ENCODE results near the gene KCNJ15. TPM values are rescaled to one million over a fixed set of nuclear protein-coding genes. Genes with fewer than 3 reads are reported as not detected.
A peak's percentile ranks its signal among the peaks of the same experiment; 100 is the strongest.

KCNJ15 gene
- total and polyA plus RNA-seq, 11 donors: 0.07 to 1.8 (median 0.38) TPM

DNA sequence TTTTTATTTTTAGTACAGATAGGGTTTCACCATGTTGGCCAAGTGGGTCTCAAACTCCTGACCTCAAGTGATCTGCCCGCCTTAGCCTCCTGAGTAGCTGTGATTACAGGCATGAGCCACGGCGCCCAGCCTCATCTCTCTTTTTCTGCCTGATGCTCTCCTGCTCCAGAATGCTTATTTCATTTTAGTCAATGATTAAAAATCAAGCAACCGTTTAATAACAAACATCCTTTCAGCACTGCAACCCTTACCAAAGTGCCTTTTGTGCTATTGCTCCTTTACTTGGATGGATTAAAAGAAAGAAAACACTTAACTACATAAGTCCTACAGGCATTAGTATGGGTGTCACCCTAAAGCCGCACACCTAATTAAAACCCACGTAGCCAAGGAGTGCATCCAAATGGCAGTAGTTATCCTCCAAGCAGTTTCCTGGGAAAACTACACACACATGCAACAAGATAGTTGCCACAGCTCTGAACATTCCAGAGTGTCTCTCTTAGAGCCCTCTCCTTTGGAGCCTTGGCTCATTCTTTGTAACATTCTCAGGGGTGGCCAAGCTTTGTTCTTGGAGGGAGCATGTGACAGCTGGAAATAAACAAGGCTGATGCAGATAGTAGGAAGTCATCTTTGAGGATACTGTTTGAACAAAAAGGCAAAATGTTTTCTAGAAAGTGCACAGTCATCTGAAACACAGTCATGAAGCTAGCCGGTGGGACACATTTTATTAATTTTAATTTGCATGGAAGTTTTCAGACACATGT is 51.2 kb downstream of the KCNJ15 start:
- Histone ChIP-seq H3K9me3 (no peaks in the 10 kb centered on the region), H3K36me3 (no peaks in the 10 kb centered on the region), H3K27ac (peak overlapping the region in 3 of 12 donors; percentile 34 to 62 (median 50)), H3K27me3 (no peaks in the 10 kb centered on the region), H3K4me3 (no peak overlapping the region), H3K4me1 (peaks cover 0 to 33% (median 5%) of the 10 kb centered on the region in 12 donors)
- TF ChIP-seq POLR2A (IDR thresholded peaks at IDR 0.05): no peak
- TF ChIP-seq, protein P1, sequence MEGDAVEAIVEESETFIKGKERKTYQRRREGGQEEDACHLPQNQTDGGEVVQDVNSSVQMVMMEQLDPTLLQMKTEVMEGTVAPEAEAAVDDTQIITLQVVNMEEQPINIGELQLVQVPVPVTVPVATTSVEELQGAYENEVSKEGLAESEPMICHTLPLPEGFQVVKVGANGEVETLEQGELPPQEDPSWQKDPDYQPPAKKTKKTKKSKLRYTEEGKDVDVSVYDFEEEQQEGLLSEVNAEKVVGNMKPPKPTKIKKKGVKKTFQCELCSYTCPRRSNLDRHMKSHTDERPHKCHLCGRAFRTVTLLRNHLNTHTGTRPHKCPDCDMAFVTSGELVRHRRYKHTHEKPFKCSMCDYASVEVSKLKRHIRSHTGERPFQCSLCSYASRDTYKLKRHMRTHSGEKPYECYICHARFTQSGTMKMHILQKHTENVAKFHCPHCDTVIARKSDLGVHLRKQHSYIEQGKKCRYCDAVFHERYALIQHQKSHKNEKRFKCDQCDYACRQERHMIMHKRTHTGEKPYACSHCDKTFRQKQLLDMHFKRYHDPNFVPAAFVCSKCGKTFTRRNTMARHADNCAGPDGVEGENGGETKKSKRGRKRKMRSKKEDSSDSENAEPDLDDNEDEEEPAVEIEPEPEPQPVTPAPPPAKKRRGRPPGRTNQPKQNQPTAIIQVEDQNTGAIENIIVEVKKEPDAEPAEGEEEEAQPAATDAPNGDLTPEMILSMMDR (IDR thresholded peaks at IDR 0.05): no peak
- WGBS, 4 donors: 82 to 87% (median 85%) methylated on average over 7 of the region's 7 CpGs
- intact Hi-C loops (cut with DNase I): no loop called here
- peak in 2 of 4 donors; percentile 16 to 46 for ATAC-seq
- DNase-seq: no peak

DNA sequence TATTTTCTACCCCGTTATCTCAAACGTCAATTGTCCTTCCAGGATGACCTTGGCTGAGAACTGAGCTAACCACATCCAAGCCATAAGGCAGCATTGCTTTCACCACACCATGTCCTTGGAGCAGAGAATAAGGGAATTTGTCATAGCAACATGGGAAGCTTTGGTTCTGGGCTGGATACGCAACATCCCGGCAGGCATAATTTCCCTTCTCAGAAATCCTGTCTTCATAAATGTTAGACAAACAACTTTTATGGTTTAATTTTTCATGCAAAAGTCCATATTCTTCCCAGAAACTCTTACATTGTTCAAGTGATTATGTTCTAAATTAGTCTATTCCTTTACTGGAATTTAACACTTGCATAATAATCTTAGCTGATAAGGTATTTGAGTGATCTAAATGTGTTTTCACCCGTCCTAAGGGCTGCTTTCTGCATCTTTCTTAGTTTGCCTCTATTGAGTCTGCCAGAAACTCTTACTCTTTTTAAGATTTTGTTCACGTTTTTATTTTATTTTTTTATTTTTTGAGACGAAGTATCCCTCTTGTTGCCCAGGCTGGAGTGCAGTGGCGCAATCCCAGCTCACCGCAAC is 51.8 kb downstream of the KCNJ15 start:
- Histone ChIP-seq H3K27me3 (no peaks in the 10 kb centered on the region), H3K4me3 (no peak overlapping the region), H3K27ac (peak overlapping the region in 2 of 12 donors; percentile 50 to 62), H3K4me1 (peaks cover 0 to 33% (median 5%) of the 10 kb centered on the region in 12 donors), H3K36me3 (no peaks in the 10 kb centered on the region), H3K9me3 (no peaks in the 10 kb centered on the region)
- no peak for DNase-seq
- intact Hi-C loops (cut with DNase I): no loop called here
- TF ChIP-seq POLR2A (IDR thresholded peaks at IDR 0.05): no peak
- TF ChIP-seq, protein P1 (IDR thresholded peaks at IDR 0.05): no peak
- ATAC-seq: peak in 3 of 4 donors; percentile 56 to 74 (median 63)
- 56 to 60% (median 57%) methylated on average over 9 of the region's 9 CpGs for WGBS, 4 donors

DNA sequence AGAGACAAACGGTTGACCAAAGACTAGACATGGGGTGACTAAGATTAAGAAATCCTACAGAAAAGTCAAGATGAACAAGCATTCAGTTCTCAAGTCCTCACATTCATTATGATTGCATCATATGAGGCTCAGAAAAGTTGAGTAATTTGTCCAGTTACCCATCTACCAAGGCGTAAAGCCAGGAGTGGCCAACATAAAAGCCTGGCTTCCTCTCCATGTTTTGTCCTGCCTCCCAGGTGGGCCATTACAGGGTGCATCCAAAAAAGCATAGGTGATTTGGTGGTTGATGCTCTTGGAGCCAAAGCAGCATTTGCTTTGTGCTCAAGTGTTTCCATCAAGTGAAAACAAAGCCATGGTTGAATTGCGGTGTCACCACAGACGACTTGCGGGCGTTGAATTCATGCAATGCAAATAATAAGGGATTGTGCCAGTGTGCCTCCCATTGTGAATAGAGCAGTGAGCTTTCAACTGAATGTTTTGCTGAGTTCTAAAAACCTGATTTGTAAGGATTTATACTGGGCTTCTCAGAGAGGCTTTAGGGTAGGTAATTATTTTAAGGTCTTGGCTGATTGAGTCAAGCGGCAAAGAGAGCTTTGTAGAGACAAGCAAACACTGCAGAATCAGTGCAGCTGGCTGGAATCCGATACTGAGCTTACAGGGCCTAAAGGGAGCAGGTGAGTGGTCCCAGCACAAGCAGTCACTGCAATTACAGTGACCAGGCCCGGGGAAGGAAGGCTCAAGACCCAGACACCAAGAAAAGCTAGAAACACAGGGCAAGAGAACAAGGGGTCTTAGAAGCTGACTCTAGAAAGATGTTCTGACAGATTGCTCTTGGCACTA is 54.1 kb downstream of the KCNJ15 start:
- WGBS, 4 donors: 94 to 96% (median 95%) methylated on average over 9 of the region's 9 CpGs
- ATAC-seq (no peak), DNase-seq (no peak)
- no peaks in the 10 kb centered on the region for H3K9me3 ChIP-seq
- intact Hi-C loops (cut with DNase I): no loop called here
- TF ChIP-seq POLR2A (IDR thresholded peaks at IDR 0.05): no peak
- TF ChIP-seq, protein P1 (IDR thresholded peaks at IDR 0.05): no peak
- no peak overlapping the region for H3K4me3 ChIP-seq
- H3K4me1 ChIP-seq: peaks cover 0 to 32% (median 7%) of the 10 kb centered on the region in 12 donors
- H3K36me3 ChIP-seq: no peaks in the 10 kb centered on the region
- no peak overlapping the region for H3K27ac ChIP-seq
- H3K27me3 ChIP-seq: no peaks in the 10 kb centered on the region

DNA sequence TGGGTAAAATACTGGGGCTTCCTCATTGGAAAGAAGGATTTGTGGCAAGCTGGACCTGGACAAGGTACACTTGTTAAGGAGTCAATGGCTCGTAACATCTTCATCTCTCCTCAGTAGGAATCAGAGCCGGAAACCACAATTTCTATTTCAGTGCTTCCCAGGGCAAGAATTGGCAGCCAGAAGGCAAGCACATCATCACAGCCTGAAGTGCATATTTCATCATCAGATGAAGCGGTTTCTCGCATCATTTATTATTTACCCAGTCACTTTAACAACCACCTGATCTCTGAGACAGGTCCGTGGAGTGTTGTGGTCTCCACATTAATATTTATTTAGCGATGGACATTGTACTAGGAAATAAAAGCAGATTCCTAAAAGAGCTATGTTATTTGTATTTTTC is 55.0 kb downstream of the KCNJ15 start:
- intact Hi-C loops (cut with DNase I): no loop called here
- 94 to 98% (median 95%) methylated on average over 6 of the region's 6 CpGs for WGBS, 4 donors
- ATAC-seq: no peak

More for the DNA sequence above, 55.0 kb downstream of the KCNJ15 start:
- H3K4me1 ChIP-seq: peaks cover 0 to 23% (median 3%) of the 10 kb centered on the region in 12 donors
- H3K27ac ChIP-seq: no peak overlapping the region
- H3K9me3 ChIP-seq: no peaks in the 10 kb centered on the region
- no peak for DNase-seq
- no peaks in the 10 kb centered on the region for H3K36me3 ChIP-seq
- no peaks in the 10 kb centered on the region for H3K27me3 ChIP-seq
- no peak overlapping the region for H3K4me3 ChIP-seq
- no peak for TF ChIP-seq POLR2A (IDR thresholded peaks at IDR 0.05)
- TF ChIP-seq, protein P1 (IDR thresholded peaks at IDR 0.05): no peak

Data from heart left ventricle (tissue), 16 donors.